Choroid plexus epithelial cell (primary cell): ENCODE data around the gene GLIPR1.
A peak's percentile ranks its signal among the peaks of the same experiment; 100 is the strongest.

Source experiments
- DNase-seq: peaks from one replicate; pipeline ENCODE4 v3.0.0-alpha.2; 2010; ENCODE audit warnings: low read depth
- H3K4me3 ChIP-seq: 2 replicates; pipeline ENCODE4 v1.5.1; 2011; ENCODE audit warnings: low read depth, mild to moderate bottlenecking, control low read depth, low read length, moderate library complexity
- CTCF ChIP-seq: conservative IDR thresholded peaks from 2 replicates; pipeline ENCODE4 v1.5.1; 2011; ENCODE audit warnings: low read depth, mild to moderate bottlenecking, control low read depth, inconsistent platforms, low read length, moderate library complexity

The GLIPR1 gene

GRCh38 chr12:75477137-75477536 lies 3.4 kb upstream of the GLIPR1 start:
- no peak overlapping the region for H3K4me3 ChIP-seq
- DNase-seq = no peak
- TF ChIP-seq CTCF = no peak

- DNase-seq = peak; percentile 81
- no peak for TF ChIP-seq CTCF
These were observed 2.3 kb upstream of the GLIPR1 start for GRCh38 chr12:75478116-75478794.

GRCh38 chr12:75479963-75480461 lies 543 bp upstream of the GLIPR1 start:
- DNase-seq = peak; percentile 79
- TF ChIP-seq CTCF = no peak
- H3K4me3 ChIP-seq = peak overlapping the region; percentile 29

More at GRCh38 chr12:75478116-75478794, 2.3 kb upstream of the GLIPR1 start:
- H3K4me3 ChIP-seq = no peak overlapping the region

GRCh38 chr12:75481013-75481705 lies 604 bp downstream of the GLIPR1 start:
- H3K4me3 ChIP-seq = peak overlapping the region; percentile 63
- DNase-seq = peak; percentile 45
- TF ChIP-seq CTCF = no peak

- peak; percentile 83 for DNase-seq
- no peak for TF ChIP-seq CTCF
- H3K4me3 ChIP-seq = peak overlapping the region; percentile 63
These were observed 1.2 kb downstream of the GLIPR1 start for GRCh38 chr12:75481774-75482173.

- peak; percentile 27 for DNase-seq
- H3K4me3 ChIP-seq = peak overlapping the region; percentile 63
- TF ChIP-seq CTCF = no peak
These were observed 2.1 kb downstream of the GLIPR1 start for GRCh38 chr12:75482646-75483045.
